AG10803 (cell line): Measurements from ENCODE around the gene IRGC.

Source experiments
- DNase-seq: peaks from one replicate; pipeline ENCODE4 v3.0.0; 2010; ENCODE audit warnings: low read depth
- H3K4me3 ChIP-seq: 2 replicates; pipeline ENCODE4 v1.5.1; 2011; ENCODE audit warnings: mild to moderate bottlenecking, low read length, control low read depth
- TF ChIP-seq, protein P1 (sequence below): conservative IDR thresholded peaks from 2 replicates; pipeline ENCODE4 v1.5.1; 2011; ENCODE audit warnings: mild to moderate bottlenecking, low read length, control low read depth, inconsistent platforms

IRGC gene

DNA sequence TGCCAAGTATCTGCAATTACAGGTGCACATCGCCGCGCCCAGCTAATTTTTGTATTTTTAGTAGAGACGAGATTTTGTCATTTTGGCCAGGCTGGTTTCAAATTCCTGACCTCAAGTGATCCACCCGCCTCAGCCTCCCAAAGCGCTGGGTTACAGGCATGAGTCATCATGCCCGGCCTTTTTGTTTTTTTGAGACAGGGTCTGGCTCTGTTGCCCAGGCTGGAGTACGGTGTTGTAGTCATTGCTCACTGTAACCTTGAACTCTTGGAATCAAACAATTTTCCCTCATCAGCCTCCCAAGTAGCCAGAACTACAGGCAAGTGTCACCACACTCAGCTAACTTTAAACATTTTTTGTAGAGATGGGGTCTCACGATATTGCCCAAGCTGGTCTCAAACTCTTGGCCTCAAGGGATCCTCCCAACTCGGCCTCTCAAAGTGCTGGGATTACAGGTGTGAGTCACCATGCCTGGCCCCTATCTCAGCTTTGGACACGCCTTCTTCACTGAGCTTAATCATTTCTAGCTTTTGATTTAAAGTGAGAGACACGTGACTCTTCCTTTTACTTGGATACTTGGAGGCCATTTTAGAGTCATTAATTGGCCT lies 4.0 kb upstream of the IRGC start:
- DNase-seq: no peak
- H3K4me3 ChIP-seq: no peak overlapping the region
- TF ChIP-seq, protein P1, sequence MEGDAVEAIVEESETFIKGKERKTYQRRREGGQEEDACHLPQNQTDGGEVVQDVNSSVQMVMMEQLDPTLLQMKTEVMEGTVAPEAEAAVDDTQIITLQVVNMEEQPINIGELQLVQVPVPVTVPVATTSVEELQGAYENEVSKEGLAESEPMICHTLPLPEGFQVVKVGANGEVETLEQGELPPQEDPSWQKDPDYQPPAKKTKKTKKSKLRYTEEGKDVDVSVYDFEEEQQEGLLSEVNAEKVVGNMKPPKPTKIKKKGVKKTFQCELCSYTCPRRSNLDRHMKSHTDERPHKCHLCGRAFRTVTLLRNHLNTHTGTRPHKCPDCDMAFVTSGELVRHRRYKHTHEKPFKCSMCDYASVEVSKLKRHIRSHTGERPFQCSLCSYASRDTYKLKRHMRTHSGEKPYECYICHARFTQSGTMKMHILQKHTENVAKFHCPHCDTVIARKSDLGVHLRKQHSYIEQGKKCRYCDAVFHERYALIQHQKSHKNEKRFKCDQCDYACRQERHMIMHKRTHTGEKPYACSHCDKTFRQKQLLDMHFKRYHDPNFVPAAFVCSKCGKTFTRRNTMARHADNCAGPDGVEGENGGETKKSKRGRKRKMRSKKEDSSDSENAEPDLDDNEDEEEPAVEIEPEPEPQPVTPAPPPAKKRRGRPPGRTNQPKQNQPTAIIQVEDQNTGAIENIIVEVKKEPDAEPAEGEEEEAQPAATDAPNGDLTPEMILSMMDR: no peak

DNA sequence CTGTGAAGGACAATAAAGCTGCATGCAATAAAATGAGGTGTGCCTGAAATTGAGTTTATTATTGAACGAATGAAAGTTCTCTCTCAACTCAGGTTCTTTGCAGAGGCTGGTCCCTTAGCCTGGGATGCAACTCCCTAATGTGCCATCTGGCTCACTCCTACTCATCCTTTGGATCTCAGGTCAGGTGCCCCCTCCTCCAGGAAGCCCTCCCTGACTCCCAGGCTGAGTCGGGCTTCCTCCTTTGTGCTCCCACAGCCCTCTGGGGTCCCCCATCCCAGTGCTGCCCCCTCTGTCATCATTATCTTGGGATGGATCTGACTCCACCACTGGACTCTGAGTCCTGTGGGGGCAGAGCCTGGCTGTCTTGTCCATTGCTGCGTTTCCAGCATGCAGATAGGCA lies 2.7 kb upstream of the IRGC start:
- TF ChIP-seq, protein P1: no peak
- no peak for DNase-seq
- H3K4me3 ChIP-seq: no peak overlapping the region

DNA sequence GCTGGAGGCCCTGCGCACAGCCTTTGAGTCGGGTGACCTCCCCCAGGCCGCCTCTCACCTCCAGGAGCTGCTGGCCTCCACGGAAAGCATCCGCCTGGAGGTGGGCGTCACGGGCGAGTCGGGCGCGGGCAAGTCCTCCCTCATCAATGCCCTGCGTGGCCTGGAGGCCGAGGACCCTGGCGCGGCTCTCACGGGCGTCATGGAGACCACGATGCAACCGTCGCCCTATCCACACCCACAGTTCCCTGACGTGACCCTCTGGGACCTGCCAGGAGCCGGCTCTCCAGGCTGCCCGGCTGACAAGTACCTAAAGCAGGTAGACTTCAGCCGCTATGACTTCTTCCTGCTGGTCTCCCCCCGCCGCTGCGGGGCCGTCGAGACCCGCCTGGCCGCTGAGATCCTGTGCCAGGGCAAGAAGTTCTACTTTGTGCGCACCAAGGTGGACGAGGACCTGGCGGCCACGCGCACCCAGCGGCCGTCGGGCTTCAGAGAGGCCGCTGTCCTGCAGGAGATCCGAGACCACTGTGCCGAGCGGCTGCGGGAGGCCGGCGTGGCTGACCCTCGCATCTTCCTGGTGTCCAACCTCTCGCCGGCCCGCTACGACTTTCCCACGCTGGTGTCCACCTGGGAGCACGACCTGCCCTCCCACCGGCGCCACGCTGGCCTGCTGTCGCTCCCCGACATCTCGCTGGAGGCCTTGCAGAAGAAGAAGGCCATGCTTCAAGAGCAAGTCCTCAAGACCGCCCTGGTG lies 2.9 kb downstream of the IRGC start:
- no peak for DNase-seq
- TF ChIP-seq, protein P1: no peak
- H3K4me3 ChIP-seq: no peak overlapping the region

GRCh38 chr19:43719378-43719868 lies 3.5 kb downstream of the IRGC start:
- TF ChIP-seq, protein P1: no peak
- no peak overlapping the region for H3K4me3 ChIP-seq
- no peak for DNase-seq

DNA sequence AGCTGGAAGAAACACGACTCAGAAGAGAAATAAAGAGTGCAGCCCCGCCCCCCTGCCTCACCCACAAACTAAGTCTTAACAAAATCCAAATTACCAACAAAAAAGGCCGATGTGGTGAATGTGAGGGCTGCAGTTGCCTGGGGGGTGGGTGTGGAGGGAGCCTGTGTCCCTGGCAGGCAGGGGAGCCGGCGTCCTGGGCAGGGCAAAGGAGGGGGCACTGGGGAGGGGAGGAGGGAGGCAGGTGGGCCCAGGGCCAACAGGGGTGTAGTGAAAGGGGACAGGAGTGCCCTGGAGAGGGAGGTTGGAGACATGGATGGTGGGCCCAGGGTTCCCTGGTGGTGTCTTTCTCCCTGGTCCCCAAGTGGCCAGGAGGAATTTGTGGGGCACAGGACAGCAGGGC lies 4.0 kb downstream of the IRGC start:
- no peak overlapping the region for H3K4me3 ChIP-seq
- no peak for DNase-seq
- TF ChIP-seq, protein P1: no peak

- no peak overlapping the region for H3K4me3 ChIP-seq
- TF ChIP-seq, protein P1: no peak
- DNase-seq: no peak
Measured at GRCh38 chr19:43720936-43721335, 5.1 kb downstream of the IRGC start.

DNA sequence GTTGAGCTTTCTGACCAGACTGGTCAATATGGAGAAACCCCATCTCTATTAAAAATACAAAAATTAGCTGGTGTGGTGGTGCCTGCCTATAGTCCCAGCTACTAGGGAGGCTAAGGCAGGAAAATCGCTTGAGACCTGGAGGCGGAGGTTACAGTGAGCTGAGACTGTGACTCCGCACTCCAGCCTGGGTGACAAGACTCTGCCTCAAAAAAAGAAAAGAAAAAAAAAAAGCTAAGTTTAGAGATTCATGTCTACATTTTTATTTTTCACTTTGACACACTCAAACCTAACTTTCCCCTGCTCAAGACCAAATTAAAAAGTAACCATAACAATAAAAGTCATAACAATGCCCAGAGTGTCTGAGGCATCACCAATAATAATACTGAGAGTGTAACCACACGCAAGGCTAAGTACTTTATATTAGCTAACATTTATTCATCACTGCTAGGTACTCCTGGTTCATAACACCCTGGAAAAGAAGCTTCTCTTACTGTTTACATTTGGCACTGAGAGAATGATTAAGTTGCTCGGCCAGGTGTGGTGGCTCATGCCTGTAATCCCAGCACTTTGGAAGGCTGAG lies 5.7 kb downstream of the IRGC start:
- no peak for DNase-seq
- TF ChIP-seq, protein P1: no peak
- no peak overlapping the region for H3K4me3 ChIP-seq
